AG09319 (cell line): ENCODE measurements around the gene TCF19.
"Not testable (repeated sequence)": the region's sequence is repeated elsewhere in the genome, so short reads cannot be mapped to it uniquely, and the experiment has no call there.

ENCODE experiments used
- DNase-seq: peaks from one replicate; pipeline ENCODE4 v3.0.0-alpha.2; 2010; ENCODE audit warnings: low read depth; ENCODE audit errors: extremely low read depth
- TF ChIP-seq, protein P1 (sequence below): IDR thresholded peaks from 2 replicates; pipeline ENCODE4 v1.5.1; 2011; ENCODE audit warnings: low read depth, mild to moderate bottlenecking, inconsistent platforms, low read length, moderate library complexity

TCF19 gene

GRCh38 chr6:31178143-31179041, 20.0 kb downstream of the TCF19 start:
- TF ChIP-seq, protein P1, sequence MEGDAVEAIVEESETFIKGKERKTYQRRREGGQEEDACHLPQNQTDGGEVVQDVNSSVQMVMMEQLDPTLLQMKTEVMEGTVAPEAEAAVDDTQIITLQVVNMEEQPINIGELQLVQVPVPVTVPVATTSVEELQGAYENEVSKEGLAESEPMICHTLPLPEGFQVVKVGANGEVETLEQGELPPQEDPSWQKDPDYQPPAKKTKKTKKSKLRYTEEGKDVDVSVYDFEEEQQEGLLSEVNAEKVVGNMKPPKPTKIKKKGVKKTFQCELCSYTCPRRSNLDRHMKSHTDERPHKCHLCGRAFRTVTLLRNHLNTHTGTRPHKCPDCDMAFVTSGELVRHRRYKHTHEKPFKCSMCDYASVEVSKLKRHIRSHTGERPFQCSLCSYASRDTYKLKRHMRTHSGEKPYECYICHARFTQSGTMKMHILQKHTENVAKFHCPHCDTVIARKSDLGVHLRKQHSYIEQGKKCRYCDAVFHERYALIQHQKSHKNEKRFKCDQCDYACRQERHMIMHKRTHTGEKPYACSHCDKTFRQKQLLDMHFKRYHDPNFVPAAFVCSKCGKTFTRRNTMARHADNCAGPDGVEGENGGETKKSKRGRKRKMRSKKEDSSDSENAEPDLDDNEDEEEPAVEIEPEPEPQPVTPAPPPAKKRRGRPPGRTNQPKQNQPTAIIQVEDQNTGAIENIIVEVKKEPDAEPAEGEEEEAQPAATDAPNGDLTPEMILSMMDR = no peak
- DNase-seq = no peak

DNA sequence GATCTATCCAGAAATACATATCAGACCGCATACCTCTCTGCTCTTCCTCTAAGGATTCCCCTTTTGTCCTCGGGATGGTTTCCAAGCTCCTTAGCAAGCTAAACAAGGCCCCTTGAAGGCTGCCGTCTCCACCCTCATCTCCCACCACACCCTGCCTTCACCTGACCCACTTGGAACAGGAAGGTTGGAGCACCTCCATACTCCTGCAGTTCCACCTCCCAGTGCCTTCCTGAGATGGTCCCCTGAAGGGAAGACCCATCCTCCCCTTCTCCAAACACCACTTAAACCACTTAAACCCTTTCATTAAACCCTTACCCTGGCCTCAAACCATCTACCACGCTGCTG, 20.6 kb downstream of the TCF19 start:
- TF ChIP-seq, protein P1 = no peak
- no peak for DNase-seq

GRCh38 chr6:31179896-31180295, 21.5 kb downstream of the TCF19 start:
- no peak for DNase-seq
- TF ChIP-seq, protein P1 = no peak

DNA sequence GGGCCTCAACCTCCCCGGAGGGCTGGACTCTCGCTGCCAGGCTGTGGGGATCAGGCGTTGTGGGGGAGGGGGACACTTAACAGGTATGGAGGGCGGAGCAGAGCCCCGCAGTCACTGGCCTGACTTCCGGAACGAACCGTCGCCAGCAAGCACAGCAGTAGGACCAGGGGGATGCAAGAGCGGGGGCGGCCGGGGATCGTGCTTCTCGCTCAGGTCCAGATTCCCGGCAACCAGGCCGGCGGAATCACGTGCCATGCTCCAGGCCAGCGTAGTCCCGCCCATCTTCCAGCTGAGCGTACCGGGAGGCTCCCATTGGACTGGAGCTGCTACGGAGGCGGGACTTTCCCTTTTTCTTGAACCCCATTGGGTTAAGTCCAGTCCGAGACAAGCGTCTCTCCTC, 22.1 kb downstream of the TCF19 start:
- DNase-seq = peak; percentile 24
- TF ChIP-seq, protein P1 = no peak

DNA sequence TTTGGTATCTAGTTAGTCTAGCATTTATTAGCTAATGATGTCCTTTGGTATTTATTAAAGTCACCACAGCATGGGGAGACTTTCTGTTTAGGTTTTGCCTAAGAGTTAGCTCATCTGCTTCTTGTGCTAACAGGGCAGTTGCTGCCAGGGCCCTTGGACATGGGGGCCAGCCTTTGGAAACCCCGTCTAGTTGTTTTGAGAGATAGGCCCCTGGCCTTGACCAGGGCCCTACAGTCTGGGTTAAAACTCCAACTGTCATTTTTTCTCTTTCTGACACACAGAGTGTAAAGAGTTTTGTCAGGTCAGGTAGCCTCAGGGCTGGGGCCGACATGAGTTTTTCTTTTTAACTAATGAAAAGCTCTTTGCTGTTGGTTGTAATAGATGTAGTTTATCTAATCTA, 24.9 kb downstream of the TCF19 start:
- not testable (repeated sequence) for DNase-seq

- not testable (repeated sequence) for DNase-seq
Measured at GRCh38 chr6:31183859-31184258, 25.5 kb downstream of the TCF19 start.

DNA sequence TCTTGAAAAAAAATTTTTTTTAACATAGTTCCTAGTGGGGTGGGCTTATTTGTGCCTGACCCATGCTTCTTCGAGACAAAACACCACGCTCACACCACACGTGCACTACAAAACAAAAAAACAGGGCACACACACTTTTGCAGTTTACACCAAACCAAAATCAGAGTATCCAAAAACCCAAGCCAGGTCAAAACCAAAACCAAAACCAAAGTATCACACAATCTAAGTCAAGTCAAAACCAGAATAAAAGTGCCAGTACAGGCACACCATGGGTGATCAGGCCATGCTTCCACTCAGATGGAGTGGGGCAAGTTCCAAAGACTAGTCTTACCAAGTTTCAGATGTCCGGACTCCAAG, 27.3 kb downstream of the TCF19 start:
- DNase-seq = not testable (repeated sequence)

DNA sequence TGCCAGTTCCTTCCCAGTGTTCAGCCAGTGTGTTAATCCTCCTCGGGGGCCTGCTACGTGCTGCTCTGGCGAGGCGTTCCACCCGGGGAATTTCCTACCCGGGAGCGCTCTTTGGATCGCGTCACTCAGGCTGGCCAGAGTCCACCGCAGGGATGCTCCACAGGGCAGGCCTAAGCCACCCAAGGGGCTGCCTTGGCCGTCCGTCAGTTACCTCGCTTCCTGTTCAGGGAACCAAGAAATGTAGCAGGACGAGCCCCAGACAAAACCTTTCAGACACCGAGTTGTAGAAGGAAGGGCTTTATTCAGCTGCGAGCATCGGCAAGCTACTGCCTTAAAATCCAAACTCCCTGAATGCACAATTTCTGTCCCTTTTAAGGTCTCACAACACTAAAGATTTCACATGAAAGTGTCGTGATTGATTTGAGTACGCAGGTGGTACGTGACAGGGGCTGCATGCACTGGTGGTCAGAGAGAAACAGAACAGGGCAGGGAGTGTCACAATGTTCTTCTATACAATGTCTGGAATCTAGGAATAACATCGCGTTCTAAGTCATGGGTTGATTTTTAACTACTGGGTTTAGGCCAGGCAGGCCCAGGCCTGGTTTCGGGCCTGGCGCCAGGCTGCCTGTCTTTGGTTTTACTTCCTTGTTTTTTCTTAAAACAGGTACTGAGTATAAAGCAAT, 27.8 kb downstream of the TCF19 start:
- TF ChIP-seq, protein P1 = no peak
- no peak for DNase-seq

- TF ChIP-seq, protein P1 = no peak
- no peak for DNase-seq
Measured at GRCh38 chr6:31187780-31188194, 29.4 kb downstream of the TCF19 start.

DNA sequence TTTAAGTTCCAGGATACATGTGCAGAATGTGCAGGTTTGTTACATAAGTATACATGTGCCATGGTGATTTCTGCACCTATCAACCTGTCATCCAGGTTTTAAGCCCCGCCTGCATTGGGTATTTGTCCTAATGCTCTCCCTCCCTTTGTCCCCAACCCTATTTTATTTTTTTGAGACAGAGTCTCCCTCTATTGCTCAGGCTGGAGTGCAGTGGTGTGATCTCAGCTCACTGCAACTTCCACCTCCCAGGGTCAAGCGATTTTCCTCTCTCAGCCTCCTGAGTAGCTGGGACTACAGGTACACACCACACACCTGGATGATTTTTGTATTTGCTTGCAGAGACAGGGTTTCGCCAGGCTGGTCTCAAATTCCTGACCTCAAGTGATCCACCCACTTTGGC, 30.8 kb downstream of the TCF19 start:
- not testable (repeated sequence) for DNase-seq
